GM12874 (cell line): ENCODE results near the gene FNDC3B.

Experiments used
- TF ChIP-seq, protein P1 (sequence below): IDR thresholded peaks from 2 replicates; pipeline ENCODE4 v1.5.1; 2011; ENCODE audit warnings: low read depth, mild to moderate bottlenecking, control low read depth, low read length, moderate library complexity; ENCODE audit not compliant: insufficient read depth

The FNDC3B gene

DNA sequence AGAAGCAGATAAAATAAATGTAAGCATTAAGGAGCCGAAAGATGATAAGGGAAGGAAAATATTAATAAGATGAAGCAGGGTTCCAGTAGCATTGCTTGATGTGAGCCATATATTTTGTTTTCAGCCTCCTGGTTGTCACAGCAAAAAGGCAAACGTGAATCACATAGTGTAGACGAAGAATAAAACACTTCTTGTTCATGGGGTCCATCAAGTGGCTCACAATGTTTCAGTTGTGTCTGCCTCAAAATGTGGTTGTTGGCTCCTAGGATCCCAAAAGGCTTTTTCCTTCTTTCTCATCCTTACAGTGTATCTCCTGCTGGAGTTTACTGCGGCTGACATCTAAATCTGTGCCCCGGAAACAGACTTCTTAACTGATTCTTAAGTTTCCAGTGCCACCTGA lies 213.8 kb downstream of the FNDC3B start:
- TF ChIP-seq, protein P1, sequence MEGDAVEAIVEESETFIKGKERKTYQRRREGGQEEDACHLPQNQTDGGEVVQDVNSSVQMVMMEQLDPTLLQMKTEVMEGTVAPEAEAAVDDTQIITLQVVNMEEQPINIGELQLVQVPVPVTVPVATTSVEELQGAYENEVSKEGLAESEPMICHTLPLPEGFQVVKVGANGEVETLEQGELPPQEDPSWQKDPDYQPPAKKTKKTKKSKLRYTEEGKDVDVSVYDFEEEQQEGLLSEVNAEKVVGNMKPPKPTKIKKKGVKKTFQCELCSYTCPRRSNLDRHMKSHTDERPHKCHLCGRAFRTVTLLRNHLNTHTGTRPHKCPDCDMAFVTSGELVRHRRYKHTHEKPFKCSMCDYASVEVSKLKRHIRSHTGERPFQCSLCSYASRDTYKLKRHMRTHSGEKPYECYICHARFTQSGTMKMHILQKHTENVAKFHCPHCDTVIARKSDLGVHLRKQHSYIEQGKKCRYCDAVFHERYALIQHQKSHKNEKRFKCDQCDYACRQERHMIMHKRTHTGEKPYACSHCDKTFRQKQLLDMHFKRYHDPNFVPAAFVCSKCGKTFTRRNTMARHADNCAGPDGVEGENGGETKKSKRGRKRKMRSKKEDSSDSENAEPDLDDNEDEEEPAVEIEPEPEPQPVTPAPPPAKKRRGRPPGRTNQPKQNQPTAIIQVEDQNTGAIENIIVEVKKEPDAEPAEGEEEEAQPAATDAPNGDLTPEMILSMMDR = no peak

DNA sequence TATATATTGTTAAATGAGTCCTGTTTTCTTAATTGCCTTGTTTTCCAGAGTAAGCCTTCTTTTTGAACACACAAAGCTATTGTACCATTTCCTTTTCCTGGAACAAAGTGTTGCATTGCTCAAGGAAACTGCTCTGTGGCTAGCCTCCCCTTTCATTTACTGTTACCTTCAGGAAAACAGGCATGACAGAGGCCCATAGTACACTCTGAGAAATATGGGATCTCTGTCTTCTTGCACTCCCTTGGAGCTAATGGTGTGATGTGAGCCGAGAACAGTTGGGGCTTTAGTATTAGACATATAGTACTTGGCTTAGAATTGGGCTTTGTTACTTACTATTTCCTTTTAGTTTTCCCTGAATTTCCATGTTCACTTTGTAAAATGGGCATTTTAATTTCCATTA lies 215.2 kb downstream of the FNDC3B start:
- TF ChIP-seq, protein P1 = no peak

DNA sequence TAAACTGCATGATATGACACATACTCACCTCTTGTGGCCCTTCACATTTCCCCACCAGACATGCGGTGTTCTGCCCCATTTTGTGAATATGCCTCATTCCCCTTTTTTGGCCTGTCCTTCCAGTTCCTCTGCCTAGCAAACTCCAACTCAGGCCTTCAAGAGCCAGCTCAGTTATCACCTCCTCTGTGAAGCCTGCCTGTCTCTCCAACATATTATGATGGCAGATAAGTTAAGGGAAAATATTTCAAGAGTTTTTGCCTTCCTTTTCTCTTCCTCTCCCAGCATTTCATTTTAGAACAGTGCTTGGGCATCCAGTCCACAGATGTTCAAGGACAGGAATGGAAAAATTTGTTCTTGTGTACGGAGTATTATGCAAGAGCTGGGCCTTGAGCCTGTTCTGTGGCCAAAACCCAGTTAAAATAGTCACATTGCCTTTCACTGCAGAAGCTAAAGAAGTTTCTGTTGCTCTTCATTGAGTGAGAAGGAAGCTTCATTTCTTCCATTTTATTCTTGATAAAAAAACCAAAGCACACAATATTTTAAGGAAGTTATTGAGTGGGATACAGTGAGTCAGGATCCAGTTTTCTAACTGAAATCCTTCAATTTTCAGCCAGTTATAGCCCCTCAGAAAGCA lies 216.8 kb downstream of the FNDC3B start:
- TF ChIP-seq, protein P1 = no peak

DNA sequence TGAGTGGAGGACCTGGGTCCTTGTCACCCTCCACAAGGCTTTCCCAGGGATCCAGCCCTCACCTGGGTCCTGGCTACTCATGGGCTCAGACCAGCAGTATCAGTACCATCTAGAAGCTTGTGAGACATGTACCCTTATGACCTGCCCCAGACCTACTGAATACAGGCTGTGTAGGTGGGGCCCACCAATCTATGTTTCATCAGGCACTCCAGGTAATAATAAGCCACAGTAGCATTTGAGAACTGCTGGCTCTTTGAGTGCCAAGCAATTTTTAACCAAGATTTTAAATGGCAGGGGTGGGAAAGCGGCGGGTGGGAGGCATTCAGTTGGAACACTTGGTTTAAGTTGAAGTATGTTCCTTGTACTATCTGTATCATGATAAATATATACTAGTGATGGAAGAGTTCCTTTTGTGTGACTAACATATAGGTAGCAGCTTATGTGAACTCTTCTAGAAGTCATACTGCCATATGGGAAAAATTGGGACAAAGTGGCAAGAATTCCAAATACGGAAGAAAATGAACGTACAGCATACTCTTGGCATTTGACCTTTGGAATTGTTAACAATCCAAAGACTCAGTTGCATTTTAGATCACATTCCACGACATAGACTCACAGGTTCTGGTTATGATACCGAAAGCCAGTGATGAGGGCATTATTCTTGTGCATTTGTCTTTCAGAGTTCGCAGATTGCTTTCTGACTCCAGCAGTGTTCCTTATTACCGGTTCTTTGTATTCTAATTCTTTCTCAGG lies 218.4 kb downstream of the FNDC3B start:
- TF ChIP-seq, protein P1 = no peak

DNA sequence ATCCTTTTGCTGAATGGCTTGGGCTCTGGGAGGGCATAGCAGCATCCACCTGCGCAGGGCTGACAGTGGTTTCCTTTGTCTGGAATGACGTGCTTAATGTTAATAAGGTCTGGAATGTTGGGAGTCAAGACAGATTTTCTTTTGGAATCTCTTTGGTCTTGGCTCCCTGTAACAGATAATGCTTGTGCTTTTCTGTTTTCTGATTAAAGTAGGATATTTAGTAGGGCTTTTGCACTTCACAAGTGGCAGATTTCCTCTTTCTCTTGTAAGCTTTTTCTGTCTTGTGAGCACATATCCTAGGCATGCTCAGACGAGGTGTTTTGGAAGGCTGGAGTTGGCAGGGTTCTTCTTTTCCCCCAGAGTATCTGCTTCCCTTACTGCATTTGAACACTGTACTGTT lies 219.2 kb downstream of the FNDC3B start:
- TF ChIP-seq, protein P1 = no peak

DNA sequence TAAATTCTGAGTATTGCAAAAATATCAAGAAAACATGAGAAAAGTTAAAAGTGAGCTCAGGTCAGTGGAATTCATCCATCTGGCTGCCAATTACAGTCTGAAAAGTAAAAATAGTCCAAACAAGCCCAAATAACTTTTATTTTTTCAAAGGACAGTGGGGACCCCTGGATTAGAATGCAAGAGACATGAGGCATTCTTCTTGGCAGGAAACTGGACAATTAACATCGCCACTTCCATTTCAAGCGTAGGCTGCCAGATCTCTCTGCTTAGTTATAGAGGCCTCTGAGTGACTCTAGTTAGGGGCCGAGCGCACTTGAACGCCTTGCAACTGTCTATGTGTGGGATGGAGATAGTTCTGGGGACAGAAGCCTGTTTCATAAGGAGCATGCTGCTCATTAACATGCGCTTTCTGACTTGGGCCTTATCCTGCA lies 219.7 kb downstream of the FNDC3B start:
- TF ChIP-seq, protein P1 = no peak

DNA sequence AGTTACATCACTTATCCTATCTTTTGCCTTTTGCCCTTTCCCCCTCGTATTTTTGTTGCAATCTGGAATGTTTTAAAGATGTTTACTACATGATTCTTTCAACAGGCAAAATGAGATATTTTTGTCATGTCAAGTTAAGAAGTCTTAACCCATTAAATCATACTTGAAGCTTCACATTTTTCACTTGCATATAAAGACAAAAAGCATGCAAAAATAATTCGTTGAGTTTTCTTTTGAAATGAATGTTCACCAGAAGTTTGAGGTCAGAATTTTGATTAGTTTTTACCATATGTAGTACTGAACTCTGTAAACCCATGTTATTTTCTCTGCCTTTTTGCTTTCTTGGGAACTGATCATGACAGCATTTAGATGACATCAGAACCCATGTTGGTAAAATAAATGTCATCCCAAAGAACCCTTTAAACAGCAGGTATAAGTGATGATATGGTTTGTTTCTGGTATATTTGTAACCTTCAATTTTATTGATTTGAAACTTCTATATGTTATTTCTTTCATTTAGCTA lies 220.4 kb downstream of the FNDC3B start:
- TF ChIP-seq, protein P1 = no peak
